Heart right ventricle (tissue), 16 donors: ENCODE results near the gene GLB1L3. TPM values are rescaled to one million over a fixed set of nuclear protein-coding genes. Genes with fewer than 3 reads are reported as not detected.

ENCODE experiments used
- ATAC-seq, 8 donors: fragments of 200-7000 bp; cut with Tn5 transposase; one replicate each; pipeline ENCODE4 v1.9.1; 2020; ENCODE audit warnings: mild to moderate bottlenecking in 8 of 8, moderate library complexity in 8 of 8, moderate number of reproducible peaks in 1 of 8
- DNase-seq, 2 donors: peaks; one replicate each; pipeline ENCODE4 v3.0.0-alpha.2; 2020
- H3K27ac ChIP-seq, 10 donors: fragments of 200-600 bp; sonication (generic) in 2 of 10; one replicate each; pipeline versions ENCODE4 v1.5.0 to v1.8.0; 2020 to 2022; ENCODE audit warnings: mild to moderate bottlenecking in 3 of 10
- H3K27me3 ChIP-seq, 7 donors: fragments of 200-600 bp; one replicate each; pipeline ENCODE4 v1.8.0; 2021 to 2022; ENCODE audit warnings: mild to moderate bottlenecking in 2 of 7
- H3K36me3 ChIP-seq, 9 donors: fragments of 200-600 bp; sonication (generic) in 1 of 9; one replicate each; pipeline versions ENCODE4 v1.5.0 to v1.8.0; 2020 to 2022; ENCODE audit warnings: mild to moderate bottlenecking in 2 of 9
- H3K4me1 ChIP-seq, 9 donors: fragments of 200-600 bp; sonication (generic) in 1 of 9; one replicate each; pipeline versions ENCODE4 v1.5.0 to v1.8.0; 2020 to 2022; ENCODE audit warnings: mild to moderate bottlenecking in 4 of 9
- H3K4me3 ChIP-seq, 10 donors: fragments of 200-600 bp; sonication (generic) in 2 of 10; one replicate each; pipeline versions ENCODE4 v1.5.0 to v1.8.0; 2020 to 2022; ENCODE audit warnings: mild to moderate bottlenecking in 7 of 10, moderate library complexity in 2 of 10
- H3K9me3 ChIP-seq, 11 donors: fragments of 200-600 bp in 10 of 11; sonication (generic) in 2 of 11; one replicate each; pipeline versions ENCODE4 v1.5.0 to v1.8.0; 2013 to 2022; ENCODE audit warnings: mild to moderate bottlenecking in 2 of 11, control low read depth in 1 of 11, moderate library complexity in 1 of 11
- CTCF ChIP-seq, 9 donors: fragments of 200-600 bp; sonication (generic) in 2 of 9; IDR thresholded peaks; one replicate each; pipeline versions ENCODE4 v1.5.0 to v1.8.0; 2021 to 2022; ENCODE audit warnings: antibody characterized with exemption in 9 of 9, mild to moderate bottlenecking in 5 of 9, moderate library complexity in 1 of 9
- WGBS, 2 donors: extraction: QIAGEN DNeasy Blood & Tissue Kit; methylation state at CpG; one replicate each; pipeline ENCODE4 v1.1.7; 2013; ENCODE audit warnings: inconsistent platforms in 1 of 2; 5-methylcytosine and 5-hydroxymethylcytosine counted together
- intact Hi-C, 10 donors: fragments of 100-400 bp; cut with DNase I; formaldehyde crosslinking; loops; one replicate each; pipeline versions ENCODE4 v1.11.1 to v1.14.2; 2022
- polyA plus RNA-seq, 2 donors: library from polyadenylated mRNA; stranded (reverse); fragments of 200-250 nt; gene quantifications; one replicate each; pipeline ENCODE4 v1.2.3, GENCODE V29; 2013
- total RNA-seq, 10 donors: library from RNA; stranded (reverse); fragmentation: NEBNext Ultra II Directional in 3 of 10; extraction: Animal tissue kit (Norgen Biotek cat#: 25700) in 3 of 10; gene quantifications; one replicate each; pipeline versions ENCODE4 v1.2.1 to v1.2.4, GENCODE V29; 2021 to 2023
- donor health status: Arrhythmogenic right ventricular cardiomyopathy.
- donor health status: ischemic (EF 13 %, LVEDD 7.1; RV severe dilation, severe dysfunction).
- donor health status: healthy with polysubstance abuse.
- donor health status: DM: no; HTN: yes; CAD: no.
- donor health status: DM: no; HTN: no; CAD: no.
- donor health status: ischemic (EF 25% LVEDD 6.9; RV normal size, moderate dysfunction).
- donor health status: ischemic (EF 25% LVEDD 5.7; RV mildly dilated, moderate dysfunction).
- donor health status: healthy.
- donor health status: DM: yes; HTN: yes; CAD: no.
- donor health status: Ischemic cardiomyopathy.
- donor health status: ischemic (EF 35%, LVEDD 5.7; RV mildly dilated, moderate dysfunction).
- donor health status: nonischemic (EF 11% LVEDD 7.7; RV severe dilation, severe dysfunction).
- donor health status: DM: yes; HTN: yes; CAD: no.
- donor health status: PGD.
- donor health status: ischemic (EF 29% LVEDD 5.4; RV normal size, mild dysfunction).
- donor health status: nonischemic (EF 23%, LVEDD 6.1; RV moderate dilation, normal function).

Gene GLB1L3
- total and polyA plus RNA-seq, 12 donors, result not detected

- 49 to 56% methylated on average over 6 of the region's 6 CpGs for WGBS, 2 donors
- Histone ChIP-seq H3K9me3 (peaks cover 0 to 11% (median 0%) of the 10 kb centered on the region in 11 donors), H3K4me1 (no peaks in the 10 kb centered on the region), H3K36me3 (no peaks in the 10 kb centered on the region), H3K4me3 (no peak overlapping the region), H3K27me3 (peaks cover 0 to 23% (median 0%) of the 10 kb centered on the region in 7 donors), H3K27ac (no peak overlapping the region)
- intact Hi-C loops, result no loop called here
- no peak for ATAC-seq
- no peak for TF ChIP-seq CTCF (IDR thresholded peaks at IDR 0.05)
- DNase-seq, result no peak
These were observed 73.1 kb downstream of the GLB1L3 start for GRCh38 chr11:134349109-134349801.

GRCh38 chr11:134349802-134350355 is 73.7 kb downstream of the GLB1L3 start:
- intact Hi-C loops, result no loop called here
- ATAC-seq (no peak), DNase-seq (no peak)
- Histone ChIP-seq H3K36me3 (no peaks in the 10 kb centered on the region), H3K9me3 (peaks cover 0 to 11% (median 0%) of the 10 kb centered on the region in 11 donors), H3K4me1 (no peaks in the 10 kb centered on the region), H3K27me3 (peaks cover 0 to 24% (median 0%) of the 10 kb centered on the region in 7 donors), H3K4me3 (no peak overlapping the region), H3K27ac (no peak overlapping the region)
- no peak for TF ChIP-seq CTCF (IDR thresholded peaks at IDR 0.05)
- 77 to 78% methylated on average over 10 of the region's 10 CpGs for WGBS, 2 donors

- Histone ChIP-seq H3K27me3 (peaks cover 0 to 21% (median 0%) of the 10 kb centered on the region in 7 donors), H3K4me3 (no peak overlapping the region), H3K4me1 (no peaks in the 10 kb centered on the region), H3K9me3 (peaks cover 0 to 11% (median 0%) of the 10 kb centered on the region in 11 donors), H3K27ac (no peak overlapping the region), H3K36me3 (no peaks in the 10 kb centered on the region)
- ATAC-seq (no peak), DNase-seq (no peak)
- intact Hi-C loops, result no loop called here
- no peak for TF ChIP-seq CTCF (IDR thresholded peaks at IDR 0.05)
- 87 to 89% methylated on average over 9 of the region's 9 CpGs for WGBS, 2 donors
These were observed 74.2 kb downstream of the GLB1L3 start for GRCh38 chr11:134350381-134350780.

- no peak for TF ChIP-seq CTCF (IDR thresholded peaks at IDR 0.05)
- Histone ChIP-seq H3K4me1 (no peaks in the 10 kb centered on the region), H3K9me3 (peaks cover 0 to 11% (median 0%) of the 10 kb centered on the region in 11 donors), H3K4me3 (no peak overlapping the region), H3K27ac (no peak overlapping the region), H3K36me3 (no peaks in the 10 kb centered on the region), H3K27me3 (peaks cover 0 to 20% (median 0%) of the 10 kb centered on the region in 7 donors)
- DNase-seq (no peak), ATAC-seq (no peak)
- WGBS, 2 donors, result 75 to 81% methylated on average over 2 of the region's 2 CpGs
- intact Hi-C loops, result no loop called here
These were observed 75.9 kb downstream of the GLB1L3 start for GRCh38 chr11:134352111-134352510.
